GM18505 (cell line): ENCODE data around the gene PARD6A.
A peak's percentile ranks its signal among the peaks of the same experiment; 100 is the strongest.

Source experiments
- ATAC-seq: cut with Tn5 transposase; IDR thresholded peaks from one replicate; pipeline ENCODE4 v1.9.1; 2021; ENCODE audit not compliant: unreplicated experiment
- POLR2A ChIP-seq: IDR thresholded peaks from 4 replicates; pipeline ENCODE4 v1.6.1; 2011; ENCODE audit warnings: borderline replicate concordance; ENCODE audit not compliant: insufficient read depth, insufficient read length; ENCODE audit errors: extremely low read depth

PARD6A gene

GRCh38 chr16:67660564-67661028, at the start of gene PARD6A:
Gene PARD6A (plus strand): TSS chr16:67660960. CDS start chr16:67661039, 79 bp downstream.
- peak; percentile 70 for ATAC-seq
- TF ChIP-seq POLR2A, result no peak

- no peak for TF ChIP-seq POLR2A
- no peak for ATAC-seq
These were observed 47.0 kb upstream of the PARD6A start for GRCh38 chr16:67613808-67614207.

GRCh38 chr16:67628216-67628615, 32.5 kb upstream of the PARD6A start:
- no peak for TF ChIP-seq POLR2A
- no peak for ATAC-seq

- no peak for ATAC-seq
- no peak for TF ChIP-seq POLR2A
These were observed 28.2 kb upstream of the PARD6A start for GRCh38 chr16:67632415-67633172.

- TF ChIP-seq POLR2A, result no peak
- no peak for ATAC-seq
These were observed 24.0 kb upstream of the PARD6A start for GRCh38 chr16:67636713-67637112.

GRCh38 chr16:67637625-67638024, 23.1 kb upstream of the PARD6A start:
- no peak for ATAC-seq
- no peak for TF ChIP-seq POLR2A

- no peak for ATAC-seq
- no peak for TF ChIP-seq POLR2A
These were observed 18.7 kb upstream of the PARD6A start for GRCh38 chr16:67641779-67642708.

GRCh38 chr16:67644038-67644437, 16.7 kb upstream of the PARD6A start:
- TF ChIP-seq POLR2A, result no peak
- ATAC-seq, result no peak

- TF ChIP-seq POLR2A, result no peak
- no peak for ATAC-seq
These were observed 15.2 kb upstream of the PARD6A start for GRCh38 chr16:67645397-67646121.

- no peak for ATAC-seq
These were observed 13.6 kb upstream of the PARD6A start for GRCh38 chr16:67647111-67647651.

GRCh38 chr16:67647681-67648080, 13.1 kb upstream of the PARD6A start:
- no peak for ATAC-seq
- no peak for TF ChIP-seq POLR2A

More at GRCh38 chr16:67647111-67647651, 13.6 kb upstream of the PARD6A start:
- TF ChIP-seq POLR2A, result no peak

- no peak for ATAC-seq
- no peak for TF ChIP-seq POLR2A
These were observed 12.5 kb upstream of the PARD6A start for GRCh38 chr16:67648088-67648763.
